SU-DHL-6 (cell line): ENCODE results near the gene FBF1.
A peak's percentile ranks its signal among the peaks of the same experiment; 100 is the strongest.

Source experiments
- EZH2phosphoT487 ChIP-seq: fragments of 200-600 bp; sonication (generic), shearing (Covaris generic); conservative IDR thresholded peaks from 2 replicates; pipeline ENCODE4 v1.6.1; 2018; ENCODE audit warnings: mild to moderate bottlenecking, antibody characterized with exemption, low read length, moderate library complexity, mixed read lengths
- TF ChIP-seq, protein P1 (sequence below): fragments of 200-600 bp; sonication (generic); IDR thresholded peaks from one replicate; pipeline ENCODE4 v1.5.1; 2017; ENCODE audit warnings: antibody characterized with exemption, mild to moderate bottlenecking, low read length, moderate library complexity; ENCODE audit not compliant: insufficient read depth, poor library complexity, severe bottlenecking

DNA sequence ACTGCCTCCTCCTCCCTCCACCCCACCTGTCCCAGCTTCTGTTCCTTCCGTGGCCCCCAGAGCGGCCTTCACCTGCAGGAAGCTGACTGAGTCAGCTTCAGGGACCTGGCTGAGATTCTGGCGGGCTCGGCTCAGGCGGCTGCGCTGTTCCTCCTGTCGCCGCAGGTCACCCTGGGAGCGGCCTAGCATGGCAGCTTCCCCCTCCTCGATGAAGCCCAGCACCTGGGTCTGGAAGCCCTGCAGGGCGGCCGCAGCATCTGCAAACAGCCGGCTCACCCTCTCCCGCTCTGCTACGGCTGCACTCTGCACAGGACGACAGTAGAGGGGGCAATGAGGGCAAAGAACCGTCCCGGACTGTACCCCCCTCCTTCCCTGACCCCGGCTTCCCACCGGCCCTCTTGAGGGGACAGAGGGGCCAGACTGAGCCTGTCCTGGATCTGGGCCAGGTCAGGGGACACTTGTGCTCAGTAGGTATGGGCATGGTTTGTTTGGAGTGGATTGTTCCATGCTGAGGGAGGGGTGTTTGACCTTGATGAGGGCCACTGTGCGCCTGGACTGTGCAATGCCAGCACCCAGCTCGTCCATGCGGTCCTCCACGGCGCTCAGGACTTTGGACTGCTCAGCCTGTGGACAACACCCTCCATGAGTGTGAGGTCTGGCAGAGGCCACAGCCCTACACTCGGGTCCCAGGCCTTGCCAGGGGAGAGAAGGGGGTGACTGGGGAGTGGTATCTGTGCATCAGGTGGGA lies 64.5 kb downstream of the FBF1 start:
- TF ChIP-seq, protein P1, sequence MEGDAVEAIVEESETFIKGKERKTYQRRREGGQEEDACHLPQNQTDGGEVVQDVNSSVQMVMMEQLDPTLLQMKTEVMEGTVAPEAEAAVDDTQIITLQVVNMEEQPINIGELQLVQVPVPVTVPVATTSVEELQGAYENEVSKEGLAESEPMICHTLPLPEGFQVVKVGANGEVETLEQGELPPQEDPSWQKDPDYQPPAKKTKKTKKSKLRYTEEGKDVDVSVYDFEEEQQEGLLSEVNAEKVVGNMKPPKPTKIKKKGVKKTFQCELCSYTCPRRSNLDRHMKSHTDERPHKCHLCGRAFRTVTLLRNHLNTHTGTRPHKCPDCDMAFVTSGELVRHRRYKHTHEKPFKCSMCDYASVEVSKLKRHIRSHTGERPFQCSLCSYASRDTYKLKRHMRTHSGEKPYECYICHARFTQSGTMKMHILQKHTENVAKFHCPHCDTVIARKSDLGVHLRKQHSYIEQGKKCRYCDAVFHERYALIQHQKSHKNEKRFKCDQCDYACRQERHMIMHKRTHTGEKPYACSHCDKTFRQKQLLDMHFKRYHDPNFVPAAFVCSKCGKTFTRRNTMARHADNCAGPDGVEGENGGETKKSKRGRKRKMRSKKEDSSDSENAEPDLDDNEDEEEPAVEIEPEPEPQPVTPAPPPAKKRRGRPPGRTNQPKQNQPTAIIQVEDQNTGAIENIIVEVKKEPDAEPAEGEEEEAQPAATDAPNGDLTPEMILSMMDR = peak; percentile 13
- TF ChIP-seq EZH2phosphoT487 = no peak
